ENCODE measurements around the gene RNH1.

The RNH1 gene

DNA sequence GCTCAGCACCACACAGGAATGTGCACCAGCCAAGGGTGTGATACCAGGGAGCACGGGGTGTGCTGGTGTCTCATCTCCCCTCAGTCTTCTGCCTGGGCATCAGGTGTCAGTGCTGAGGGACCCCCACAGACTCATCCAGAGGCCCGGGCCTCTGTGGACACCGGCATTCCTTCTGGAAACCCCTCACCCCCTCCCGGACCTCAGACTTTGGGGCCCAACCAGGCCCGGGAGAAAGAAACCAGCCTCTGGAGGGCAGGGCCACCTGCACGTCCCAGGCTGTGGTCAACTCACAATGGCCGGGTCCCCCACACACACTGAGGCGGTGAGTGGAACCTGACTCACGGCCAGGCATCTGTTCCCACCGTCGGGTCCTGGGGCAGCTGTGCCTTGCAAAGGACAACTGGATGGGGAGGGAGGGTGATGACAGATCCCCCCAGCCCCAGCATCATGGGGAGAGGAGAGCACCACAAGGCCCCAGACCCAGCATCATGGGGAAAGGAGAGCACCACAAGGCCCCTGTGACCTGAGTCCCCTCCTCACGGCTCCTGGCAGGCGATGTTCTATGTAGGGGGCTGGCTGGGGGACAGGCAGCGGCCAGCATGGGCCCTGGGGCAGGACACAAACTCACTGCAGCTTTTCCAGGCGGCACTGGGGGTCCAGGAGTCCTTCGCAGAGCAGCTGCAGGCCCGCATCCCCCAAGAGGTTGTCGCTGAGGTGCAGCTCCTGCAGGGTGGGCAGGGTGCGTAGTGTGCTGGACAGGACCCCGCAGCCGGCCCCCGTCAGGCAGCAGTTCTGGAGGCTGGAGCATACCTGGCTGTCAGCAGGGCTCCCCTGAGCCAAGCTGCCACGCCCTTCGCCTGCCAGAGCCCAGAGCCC, 7.6 kb downstream of the RNH1 start:
- DNase-seq (ENCODE audit: low spot score): no peak

DNA sequence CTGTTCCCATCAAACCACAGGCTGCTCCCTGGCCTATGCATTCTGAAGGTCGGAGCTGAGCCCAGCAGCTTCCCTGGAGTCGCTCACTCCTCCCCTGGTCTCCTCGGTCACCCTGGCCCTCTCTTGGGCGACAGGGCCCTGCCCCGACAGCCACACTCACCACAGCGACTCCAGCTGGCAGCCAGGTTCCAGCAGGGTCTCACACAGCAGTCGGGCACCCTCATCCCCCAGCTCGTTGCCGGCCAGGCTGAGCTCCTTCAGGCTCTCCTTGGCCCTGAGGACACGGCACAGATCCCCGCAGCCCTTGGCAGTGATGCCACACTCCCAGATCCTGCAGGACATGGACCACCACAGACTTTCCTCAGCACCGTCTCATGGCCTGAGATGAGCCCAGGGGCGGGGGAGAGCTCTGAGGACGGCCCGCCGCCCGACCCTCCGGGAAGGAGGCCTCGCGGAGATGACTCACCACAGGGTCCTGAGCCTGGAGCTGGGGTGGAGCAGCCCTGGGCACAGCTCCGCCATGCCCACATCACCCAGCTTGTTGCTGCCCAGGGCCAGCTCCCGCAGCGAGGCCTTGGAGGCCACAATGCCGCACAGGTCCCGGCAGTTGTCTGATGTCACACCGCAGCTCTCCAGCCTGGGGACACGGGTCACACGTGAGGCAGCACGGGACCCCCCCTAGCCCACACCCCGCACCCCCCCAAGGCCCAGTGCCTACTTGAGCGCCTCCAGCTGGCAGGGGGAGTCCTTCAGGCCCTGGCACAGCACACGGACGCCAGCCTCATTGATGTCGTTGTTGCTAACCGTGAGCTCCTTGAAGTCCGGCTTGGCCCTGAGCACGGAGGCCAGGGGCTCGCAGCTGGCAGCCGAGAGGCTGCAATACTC, 8.5 kb downstream of the RNH1 start:
- no peak for DNase-seq (ENCODE audit: low spot score)

DNA sequence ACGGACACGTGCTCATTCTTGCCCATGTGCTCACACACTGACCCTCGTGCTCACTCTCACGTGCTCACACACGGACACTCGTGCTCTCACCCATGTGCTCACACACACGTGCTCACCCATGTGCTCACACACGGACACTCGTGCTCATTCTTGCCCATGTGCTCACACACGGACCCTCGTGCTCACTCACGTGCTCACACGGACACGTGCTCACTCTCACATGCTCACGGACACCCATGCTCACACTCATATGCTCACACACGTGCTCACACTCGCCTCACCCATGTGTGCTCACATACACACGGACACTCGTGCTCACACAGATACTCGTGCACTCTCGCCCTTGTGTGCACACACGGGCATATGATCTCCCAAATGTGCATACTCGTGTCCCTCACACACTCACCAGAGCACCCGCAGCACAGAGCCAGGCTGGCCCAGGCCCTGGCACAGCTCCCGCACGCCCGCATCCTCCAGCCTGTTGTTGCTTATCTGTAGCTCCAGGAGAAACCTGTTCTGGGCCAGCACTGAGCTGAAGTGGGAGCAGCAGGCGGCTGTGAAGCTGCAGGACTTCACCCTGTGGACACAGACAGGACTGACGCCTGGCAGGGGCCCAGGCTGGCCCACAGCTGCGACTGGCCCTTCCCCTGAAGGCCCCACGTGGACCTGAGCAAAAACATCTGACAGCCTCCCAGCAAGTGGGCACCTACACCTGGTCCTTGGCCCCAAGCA, 9.3 kb downstream of the RNH1 start:
- no peak for DNase-seq (ENCODE audit: low spot score)

DNA sequence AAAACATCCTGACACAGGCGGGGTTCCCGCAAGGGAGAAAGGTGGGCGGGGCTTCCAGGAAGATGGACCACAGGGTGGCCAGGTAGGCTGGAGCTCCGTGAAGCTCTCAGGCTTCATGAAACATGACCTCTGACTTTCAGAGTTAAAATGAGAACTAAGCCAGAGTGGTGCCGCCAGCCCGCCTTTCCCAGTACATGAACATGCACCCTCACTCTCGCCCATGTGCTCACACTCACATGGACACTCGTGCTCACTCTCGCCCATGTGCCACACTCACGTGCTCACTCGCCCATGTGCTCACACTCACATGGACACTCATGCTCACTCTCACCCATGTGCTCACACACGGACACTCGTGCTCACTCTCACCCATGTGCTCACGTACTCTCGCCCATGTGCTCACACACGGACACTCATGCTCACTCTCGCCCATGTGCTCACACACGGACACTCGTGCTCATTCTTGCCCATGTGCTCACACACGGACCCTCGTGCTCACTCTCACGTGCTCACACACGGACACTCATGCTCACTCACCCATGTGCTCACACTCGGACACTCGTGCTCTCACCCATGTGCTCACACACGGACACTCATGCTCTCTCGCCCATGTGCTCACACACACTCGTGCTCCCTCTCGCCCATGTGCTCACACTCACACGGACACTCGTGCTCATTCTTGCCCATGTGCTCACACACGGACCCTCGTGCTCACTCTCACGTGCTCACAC, 10.0 kb downstream of the RNH1 start:
- DNase-seq (ENCODE audit: low spot score): no peak

DNA sequence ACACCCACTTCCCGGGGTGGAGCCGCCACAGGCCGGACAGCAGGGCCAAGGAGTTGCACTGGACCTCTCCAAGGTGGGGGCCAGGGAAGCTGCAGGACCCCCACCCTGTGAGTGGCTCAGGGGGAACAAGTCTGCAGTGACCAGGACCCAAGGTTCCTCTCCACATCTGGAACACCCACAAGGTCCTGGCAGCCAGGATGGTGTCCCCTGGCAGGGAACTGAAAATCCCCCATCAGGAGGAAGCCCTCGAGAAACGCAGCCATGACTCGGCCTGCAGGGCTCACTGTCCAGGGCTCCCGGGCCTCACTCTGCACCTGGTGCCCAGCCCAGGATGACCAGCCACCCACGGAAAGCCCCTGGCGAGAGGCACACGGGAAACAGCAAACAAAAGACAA, 11.5 kb downstream of the RNH1 start:
- DNase-seq (ENCODE audit: low spot score): no peak

DNA sequence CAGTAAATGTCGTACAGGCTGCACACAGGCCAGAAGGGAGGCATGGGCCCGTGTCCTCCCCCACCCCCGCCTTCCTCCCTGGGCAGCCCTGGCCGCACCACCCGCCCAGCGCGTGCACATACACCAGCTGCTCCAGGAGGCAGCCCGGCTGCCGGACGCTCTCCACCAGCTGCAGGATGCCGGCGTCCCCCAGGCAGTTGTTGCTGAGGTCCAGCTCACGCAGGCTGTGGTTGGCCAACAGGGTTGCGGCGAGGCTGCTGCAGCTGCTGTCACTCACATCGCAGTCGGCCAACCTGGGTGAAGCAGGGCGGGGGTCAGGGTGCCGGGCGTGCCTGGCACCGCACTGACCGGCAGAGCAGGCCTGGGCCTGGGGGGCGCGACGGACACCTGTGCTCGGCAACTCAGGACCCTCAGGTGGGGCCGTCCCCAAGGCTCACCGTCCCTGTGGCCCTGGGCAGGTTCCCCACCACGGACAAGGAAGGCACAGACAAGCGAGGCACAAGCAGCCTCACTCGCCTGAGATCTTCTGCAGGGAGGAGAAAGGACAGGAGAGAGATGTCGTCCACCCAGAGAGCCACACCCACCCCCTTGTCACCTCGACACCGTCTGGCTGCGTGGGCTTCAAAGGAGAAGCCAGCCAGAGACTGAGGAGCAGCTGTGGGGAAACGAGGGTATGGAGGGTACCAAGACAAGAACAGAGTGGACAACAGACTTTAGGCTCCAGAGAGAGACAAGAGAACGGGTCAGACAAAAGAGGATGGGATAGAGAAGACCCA, 12.1 kb downstream of the RNH1 start:
- DNase-seq (ENCODE audit: low spot score): no peak

DNA sequence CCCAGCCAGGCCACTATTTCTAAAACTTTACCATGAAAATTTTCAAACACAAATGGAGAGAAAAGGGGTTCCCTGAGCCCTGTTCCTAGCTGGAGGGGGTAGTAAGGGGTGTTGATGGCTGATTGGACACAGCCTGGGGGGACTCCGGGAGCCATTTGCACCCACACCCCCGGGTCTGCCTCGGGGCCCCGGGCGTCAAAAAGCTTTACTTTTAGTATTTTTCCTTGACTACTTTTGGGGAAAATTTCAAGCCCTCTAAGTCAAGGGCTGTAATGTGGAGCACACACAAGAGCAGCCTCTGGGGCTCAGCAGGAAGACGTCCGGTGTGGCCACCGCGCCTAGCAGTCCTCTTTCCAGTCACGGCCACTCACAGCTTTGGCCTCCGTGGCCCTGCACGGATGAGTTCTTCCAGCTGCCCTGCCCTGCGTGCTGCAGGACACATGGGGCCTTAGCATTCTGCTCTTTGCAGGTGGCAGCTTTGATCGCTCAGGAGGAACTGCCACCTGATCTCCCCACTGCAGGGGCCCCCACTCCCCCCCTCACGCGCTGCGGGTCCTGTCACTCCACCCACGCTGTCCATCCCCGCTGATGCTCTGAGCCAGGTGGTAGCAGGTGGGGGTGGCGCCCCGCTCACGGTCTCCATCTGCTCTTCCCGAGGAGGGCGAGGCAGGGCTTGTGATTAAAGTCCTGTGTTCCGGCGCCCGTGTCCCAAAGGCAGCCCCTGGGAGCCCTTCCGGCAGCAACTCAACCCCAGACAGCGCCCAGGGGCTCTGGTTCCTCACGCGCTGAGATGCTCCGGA, 14.4 kb downstream of the RNH1 start:
- no peak for DNase-seq (ENCODE audit: low spot score)

DNA sequence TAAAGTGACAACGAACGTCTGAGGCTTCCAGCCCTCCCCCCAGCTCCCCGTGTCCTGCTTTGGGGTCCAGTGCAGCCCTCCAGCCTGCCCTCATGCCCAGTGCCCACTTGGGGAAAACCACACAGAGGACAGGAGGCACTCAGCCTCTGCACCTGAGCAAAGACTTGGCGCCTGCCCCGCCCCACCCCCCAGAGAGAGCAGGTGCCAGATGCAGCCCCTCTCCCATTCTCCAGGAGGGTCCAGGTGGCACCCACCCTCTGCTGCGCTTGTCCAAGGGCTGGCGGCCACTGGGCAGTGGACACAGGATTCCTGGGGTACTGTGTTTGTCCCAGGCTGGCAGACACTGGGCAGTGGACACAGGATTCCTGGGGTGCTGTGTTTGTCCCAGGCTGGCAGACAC, 15.7 kb downstream of the RNH1 start:
- DNase-seq (ENCODE audit: low spot score): no peak

DNA sequence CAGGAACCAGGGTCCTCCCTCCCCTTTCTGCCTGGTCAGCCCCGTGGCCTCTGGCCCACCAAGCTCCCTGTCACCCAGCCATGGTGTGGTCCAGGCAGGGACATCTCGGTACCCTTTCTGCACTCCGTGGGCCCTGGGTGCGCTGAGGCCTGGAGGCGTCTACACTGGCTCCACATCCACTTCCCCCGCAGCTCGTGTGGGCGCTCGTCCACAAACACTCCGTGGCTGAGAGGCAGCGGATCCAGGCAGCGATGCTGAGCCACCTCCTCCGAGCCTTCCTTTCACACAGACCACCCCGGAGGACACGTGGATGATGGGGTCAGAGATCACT, 16.1 kb downstream of the RNH1 start:
- DNase-seq (ENCODE audit: low spot score): no peak

DNA sequence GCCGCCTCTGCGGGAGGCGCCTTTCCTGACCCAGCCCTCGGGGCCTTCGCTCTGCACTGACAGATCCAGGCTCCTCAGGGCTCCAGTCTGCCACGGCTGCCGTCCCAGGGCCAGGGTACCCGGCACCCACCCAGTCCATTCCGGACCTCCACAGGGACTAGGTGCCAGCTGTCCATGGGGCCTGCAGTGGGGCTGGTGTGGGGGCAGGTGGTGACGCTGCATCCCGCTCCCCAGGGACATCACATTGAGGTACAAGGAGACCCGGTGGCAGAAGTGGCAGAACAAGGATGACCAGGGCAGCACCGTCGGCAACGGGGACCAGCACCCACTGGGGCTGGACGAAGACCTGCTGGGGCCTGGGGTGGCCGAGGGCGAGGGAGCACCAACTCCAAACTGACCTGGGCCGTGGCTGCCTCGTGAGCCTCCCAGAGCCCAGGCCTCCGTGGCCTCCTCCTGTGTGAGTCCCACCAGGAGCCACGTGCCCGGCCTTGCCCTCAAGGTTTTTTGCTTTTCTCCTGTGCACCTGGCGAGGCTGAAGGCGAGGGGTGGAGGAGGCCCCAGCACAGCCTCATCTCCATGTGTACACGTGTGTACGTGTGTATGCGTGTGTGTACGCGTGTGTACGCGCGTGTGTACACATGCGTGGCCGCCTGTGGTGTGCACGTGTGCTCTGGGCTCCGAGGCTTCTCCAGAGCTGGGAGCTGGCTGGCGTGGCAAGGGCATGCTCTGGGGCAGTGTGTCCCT, 16.7 kb downstream of the RNH1 start:
- no peak for DNase-seq (ENCODE audit: low spot score)

DNA sequence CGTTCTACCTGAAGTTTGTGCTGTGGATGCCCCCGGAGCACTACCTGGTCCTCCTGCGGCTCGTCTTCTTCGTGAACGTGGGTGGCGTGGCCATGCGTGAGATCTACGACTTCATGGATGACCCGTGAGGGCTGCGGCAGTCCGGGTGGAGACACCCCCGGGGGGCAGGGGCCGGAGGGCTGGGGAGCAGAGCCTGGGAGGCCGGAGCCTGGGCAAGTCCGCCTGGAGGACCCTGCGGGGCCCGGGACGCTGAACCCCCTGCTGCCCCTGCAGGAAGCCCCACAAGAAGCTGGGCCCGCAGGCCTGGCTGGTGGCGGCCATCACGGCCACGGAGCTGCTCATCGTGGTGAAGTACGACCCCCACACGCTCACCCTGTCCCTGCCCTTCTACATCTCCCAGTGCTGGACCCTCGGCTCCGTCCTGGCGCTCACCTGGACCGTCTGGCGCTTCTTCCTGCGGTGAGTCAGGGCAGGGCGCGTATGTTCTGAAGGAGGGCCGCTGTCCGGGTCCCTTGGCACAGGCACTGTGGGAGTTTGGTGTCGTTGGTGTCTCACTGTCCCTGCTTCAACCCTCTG, 17.3 kb downstream of the RNH1 start:
- no peak for DNase-seq (ENCODE audit: low spot score)

DNA sequence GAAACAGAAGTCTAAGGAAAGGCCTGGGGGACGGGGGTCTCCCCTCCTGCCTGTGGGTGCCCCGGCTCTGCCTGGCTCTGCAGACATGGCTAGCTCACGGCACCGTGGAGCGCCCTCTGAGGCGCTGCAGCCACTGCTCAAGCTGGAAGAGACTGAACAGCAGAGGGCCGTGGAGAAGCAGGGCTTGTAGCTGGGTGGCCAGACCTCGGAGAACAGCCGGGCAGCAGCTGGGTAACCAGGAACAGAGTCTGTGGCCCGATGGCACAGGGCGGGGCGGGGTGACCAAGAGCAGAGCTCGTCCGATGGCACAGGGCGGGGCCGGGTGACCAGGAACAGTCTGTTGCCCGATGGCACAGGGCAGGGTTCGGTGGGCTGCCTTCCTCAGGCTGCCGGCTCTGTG, 18.1 kb downstream of the RNH1 start:
- no peak for DNase-seq (ENCODE audit: low spot score)

DNA sequence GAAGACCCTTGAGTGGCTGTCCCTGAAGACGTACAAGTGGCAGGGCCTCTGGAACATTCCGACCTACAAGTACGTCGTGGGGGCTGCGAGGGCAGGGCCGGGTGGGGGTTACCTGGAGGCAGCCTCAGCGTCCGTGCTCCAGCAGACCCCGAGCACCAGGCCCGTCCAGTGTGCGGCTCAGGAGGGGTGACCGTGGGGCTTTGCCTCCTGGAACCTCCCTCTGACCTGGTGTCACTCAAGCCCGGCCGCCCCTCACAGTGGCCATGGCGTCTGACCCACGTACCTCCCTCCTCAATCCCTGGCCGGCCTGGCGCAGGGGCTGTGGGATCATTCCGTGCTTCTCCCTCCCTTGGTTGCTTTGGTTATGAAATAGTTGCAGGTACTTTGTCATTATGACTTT, 18.5 kb downstream of the RNH1 start:
- no peak for DNase-seq (ENCODE audit: low spot score)

DNA sequence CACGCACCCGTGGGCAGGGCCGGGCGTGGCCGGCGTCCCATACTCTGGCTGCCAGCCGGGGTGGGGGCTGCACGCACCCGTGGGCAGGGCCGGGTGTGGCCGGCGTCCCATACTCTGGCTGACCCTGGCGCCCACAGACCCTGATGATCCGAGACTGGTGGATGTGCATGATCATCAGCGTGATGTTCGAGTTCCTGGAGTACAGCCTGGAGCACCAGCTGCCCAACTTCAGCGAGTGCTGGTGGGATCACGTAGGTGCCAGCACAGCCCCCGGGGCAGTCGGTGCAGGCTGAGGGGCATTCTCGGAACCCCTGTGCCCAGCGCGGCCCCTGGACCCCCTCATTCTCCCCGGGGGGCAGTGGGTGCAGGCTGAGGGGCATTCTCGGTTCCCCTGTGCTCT, 19.0 kb downstream of the RNH1 start:
- DNase-seq (ENCODE audit: low spot score): no peak

DNA sequence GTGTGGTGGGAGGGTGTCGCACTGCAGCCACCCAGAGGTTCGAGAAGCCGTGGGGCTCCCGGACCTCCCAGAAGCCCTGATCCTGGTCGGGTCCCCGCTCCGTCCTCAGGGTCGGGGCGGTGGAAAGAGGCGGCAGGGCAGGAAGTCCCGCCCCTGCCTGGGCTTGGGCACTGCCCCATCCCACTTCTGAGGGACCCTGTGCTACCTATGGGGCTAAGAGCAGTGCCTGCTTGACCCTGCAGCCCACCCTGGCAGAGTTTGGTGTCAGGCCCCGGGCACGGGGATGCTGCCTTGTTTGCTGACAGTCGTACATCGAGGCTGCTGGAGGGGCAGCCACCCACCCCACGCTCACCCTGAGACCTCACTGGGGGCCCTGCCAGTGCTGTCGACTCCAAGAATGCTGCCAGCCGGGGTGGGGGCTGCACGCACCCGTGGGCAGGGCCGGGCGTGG, 19.4 kb downstream of the RNH1 start:
- no peak for DNase-seq (ENCODE audit: low spot score)

DNA sequence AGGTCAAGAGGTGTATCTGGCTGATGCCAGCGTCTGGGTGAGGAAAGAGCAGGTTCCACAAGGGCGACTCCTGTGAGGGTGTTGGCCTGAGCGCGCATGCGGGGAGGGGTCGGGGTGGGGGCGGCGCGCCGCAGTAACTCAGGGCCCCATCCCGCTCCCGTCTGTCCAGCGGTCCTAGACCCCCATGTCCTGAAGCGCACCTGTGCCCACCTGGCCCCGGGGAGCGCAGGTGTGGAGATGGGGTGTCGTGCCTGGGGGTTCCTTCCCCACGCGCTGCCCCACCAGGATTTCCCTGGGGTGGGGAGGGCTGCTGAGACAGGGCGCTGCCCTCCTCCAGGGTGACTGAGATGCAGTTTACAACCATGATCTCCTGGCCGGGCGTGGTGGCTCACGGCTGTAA, 20.9 kb downstream of the RNH1 start:
- no peak for DNase-seq (ENCODE audit: low spot score)

DNA sequence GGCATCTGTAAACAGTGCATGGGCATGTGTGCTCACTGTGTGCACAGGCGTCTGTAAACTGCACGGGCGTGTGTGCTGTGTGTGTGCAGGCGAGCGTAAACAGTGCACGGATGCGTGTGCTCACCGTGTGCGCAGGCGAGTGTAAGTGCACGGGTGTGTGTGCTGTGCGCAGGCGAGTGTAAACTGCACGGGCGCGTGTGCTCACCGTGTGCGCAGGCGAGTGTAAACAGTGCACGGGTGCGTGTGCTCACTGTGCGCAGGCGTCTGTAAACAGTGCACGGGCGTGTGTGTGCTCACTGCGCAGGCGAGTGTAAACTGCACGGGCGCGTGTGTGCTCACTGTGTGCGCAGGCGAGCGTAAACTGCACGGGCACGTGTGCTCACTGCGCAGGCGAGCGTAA, 22.4 kb downstream of the RNH1 start:
- no peak for DNase-seq (ENCODE audit: low spot score)

DNA sequence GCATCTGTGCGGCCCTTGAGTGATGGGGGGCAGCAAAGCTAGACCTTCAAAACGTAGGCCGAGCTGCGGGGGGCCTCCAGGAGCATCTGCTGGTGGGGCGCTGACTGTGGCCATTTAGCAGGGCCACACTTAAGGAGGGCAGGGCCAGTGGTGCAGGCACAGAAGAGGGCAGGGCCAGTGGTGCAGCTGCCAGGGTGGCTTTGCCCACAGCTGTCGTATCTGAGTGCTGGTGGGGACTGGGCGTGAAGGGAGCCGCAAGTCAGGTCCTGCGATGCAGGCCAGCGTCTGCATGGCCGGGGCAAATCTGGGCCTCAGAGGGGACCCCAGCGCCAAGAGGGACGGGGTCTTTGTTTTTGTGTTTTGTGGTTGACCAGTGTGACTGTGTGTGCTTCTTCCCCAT, 27.7 kb downstream of the RNH1 start:
- DNase-seq (ENCODE audit: low spot score): no peak

DNA sequence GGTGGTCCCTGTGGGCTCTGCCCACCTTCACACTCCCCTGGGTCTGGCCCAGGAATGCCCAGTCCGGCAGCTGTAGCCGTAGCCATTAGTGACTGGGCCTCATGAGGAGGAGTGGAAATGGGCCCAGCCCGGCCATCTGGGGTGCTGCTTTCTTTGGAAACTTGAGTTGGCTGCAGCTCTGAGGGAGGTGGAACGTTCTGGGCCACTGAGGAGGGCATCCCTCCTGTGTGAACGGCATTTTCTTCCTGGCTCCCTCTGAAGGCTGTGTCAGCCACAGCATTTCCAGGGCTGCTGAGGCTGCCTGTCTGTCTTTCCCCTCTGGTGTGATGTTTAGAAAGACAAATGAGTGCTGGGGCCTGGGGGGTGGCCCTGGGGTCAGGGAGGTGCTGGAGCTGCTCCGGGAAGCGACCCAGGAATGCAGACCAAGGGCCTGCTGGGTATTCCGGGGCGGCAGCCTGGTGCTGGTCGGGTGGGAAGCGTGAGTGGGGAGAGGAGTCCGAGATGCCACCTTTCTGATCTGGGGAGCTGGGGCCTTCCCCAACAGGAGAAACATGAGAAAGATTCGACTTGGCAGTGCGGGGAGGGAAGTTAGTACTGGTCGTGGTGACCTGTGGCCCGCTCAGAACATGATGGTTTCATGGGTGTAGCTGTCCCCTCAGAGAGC, 29.9 kb downstream of the RNH1 start:
- no peak for DNase-seq (ENCODE audit: low spot score)
